IMR-90 (cell line): Measurements from ENCODE around the gene GAMT.

ENCODE experiments used
- FOS ChIP-seq: fragments of 150-350 bp; IDR thresholded peaks from 2 replicates; pipeline ENCODE4 v1.6.1; 2016; ENCODE audit warnings: low read depth, low read length
- POLR2A ChIP-seq: IDR thresholded peaks from 2 replicates; pipeline ENCODE4 v1.6.1; 2012; ENCODE audit warnings: mild to moderate bottlenecking, low read depth, low read length

DNA sequence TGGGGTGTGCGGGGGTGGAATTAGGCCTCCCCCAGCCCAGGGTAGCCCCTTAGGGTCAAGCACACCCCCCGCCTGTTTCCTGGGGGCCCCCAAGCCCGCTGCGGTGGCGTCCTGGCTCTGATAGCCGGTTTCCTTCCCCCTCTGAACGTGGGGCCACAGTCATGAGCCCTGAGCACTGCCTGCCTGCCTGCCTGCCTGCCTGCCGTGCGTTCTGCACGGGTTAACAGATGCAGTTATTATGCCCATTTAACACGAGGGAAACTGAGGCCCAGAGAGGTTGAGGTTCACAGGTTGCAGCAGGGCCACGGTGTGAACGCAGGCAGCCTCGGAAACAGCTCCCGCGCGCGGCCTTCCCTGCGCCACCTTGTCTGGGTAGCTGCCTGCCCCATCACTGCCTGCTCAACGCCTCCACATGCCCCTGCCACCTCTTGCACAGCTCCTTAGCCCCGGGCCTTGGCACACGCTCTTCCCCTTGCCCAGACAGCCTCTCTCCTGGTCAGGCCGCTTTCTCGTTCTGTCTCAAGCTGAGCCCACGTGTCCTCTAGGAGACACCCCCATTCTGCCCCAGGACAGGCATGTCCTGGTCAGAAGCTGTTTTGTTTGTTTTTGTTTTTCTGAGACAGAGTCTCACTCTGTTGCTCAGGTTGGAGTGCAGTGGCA, 1.2 kb upstream of the GAMT start:
- TF ChIP-seq POLR2A (no peak), FOS (no peak)
